Measurements from ENCODE around the gene PIKFYVE.

Gene PIKFYVE

DNA sequence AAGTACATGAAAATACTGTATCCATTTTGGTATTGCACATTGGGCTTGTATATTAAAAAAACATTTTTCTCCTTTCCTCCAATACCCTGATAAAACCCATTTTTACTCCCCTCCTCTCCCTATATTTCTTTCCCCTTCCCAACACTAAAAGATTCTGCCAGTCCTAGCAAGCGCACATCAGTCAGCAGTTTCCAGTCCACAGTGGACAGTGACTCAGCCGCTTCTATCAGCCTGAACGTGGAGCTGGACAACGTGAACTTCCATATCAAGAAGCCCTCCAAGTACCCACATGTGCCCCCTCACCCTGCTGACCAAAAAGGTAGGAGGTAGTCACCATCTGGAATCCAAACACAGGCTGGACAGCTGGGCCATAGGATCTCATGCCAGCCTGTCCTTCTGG, 38.6 kb downstream of the PIKFYVE start:
- no peak overlapping the region for H3K4me3 ChIP-seq (ENCODE audit: low read length)
- DNase-seq (ENCODE audit: low read depth) = no peak
- TF ChIP-seq CTCF (conservative IDR thresholded peaks at IDR 0.05; ENCODE audit: low read depth, low read length) = no peak

- H3K4me3 ChIP-seq (ENCODE audit: low read length) = no peak overlapping the region
- no peak for TF ChIP-seq CTCF (conservative IDR thresholded peaks at IDR 0.05; ENCODE audit: low read depth, low read length)
- DNase-seq (ENCODE audit: low read depth) = no peak
Measured at GRCh38 chr2:208306291-208306690, 40.2 kb downstream of the PIKFYVE start.

GRCh38 chr2:208311321-208311720, 45.3 kb downstream of the PIKFYVE start:
- H3K4me3 ChIP-seq (ENCODE audit: low read length) = no peak overlapping the region
- no peak for DNase-seq (ENCODE audit: low read depth)

GRCh38 chr2:208311954-208312353, 45.9 kb downstream of the PIKFYVE start:
- no peak overlapping the region for H3K4me3 ChIP-seq (ENCODE audit: low read length)
- DNase-seq (ENCODE audit: low read depth) = no peak
- no peak for TF ChIP-seq CTCF (conservative IDR thresholded peaks at IDR 0.05; ENCODE audit: low read depth, low read length)

More at GRCh38 chr2:208311321-208311720, 45.3 kb downstream of the PIKFYVE start:
- no peak for TF ChIP-seq CTCF (conservative IDR thresholded peaks at IDR 0.05; ENCODE audit: low read depth, low read length)

GRCh38 chr2:208315081-208315788, 49.2 kb downstream of the PIKFYVE start:
- TF ChIP-seq CTCF (conservative IDR thresholded peaks at IDR 0.05; ENCODE audit: low read depth, low read length) = no peak
- DNase-seq (ENCODE audit: low read depth) = no peak
- H3K4me3 ChIP-seq (ENCODE audit: low read length) = no peak overlapping the region

DNA sequence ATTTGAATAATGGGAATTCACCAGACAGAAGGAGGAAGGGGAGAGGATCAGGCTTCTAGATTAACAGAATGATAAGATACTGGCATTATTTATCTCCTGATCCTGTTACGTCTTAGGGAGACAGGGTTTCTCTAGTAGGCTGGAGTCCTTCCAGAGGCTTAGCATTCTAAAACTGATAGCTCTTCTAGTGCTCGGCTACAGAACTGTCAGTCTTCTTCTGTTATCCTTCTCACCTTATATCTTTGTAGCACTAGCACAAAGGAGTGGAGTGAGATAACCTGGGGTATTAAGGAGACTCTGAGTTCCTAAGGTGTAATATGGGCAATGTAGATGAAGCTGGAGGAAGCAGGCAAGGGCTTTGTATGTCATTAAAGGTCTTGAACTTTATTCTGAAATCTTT, 52.1 kb downstream of the PIKFYVE start:
- no peak overlapping the region for H3K4me3 ChIP-seq (ENCODE audit: low read length)
- DNase-seq (ENCODE audit: low read depth) = no peak
- no peak for TF ChIP-seq CTCF (conservative IDR thresholded peaks at IDR 0.05; ENCODE audit: low read depth, low read length)

GRCh38 chr2:208319391-208319790, 53.3 kb downstream of the PIKFYVE start:
- no peak for TF ChIP-seq CTCF (conservative IDR thresholded peaks at IDR 0.05; ENCODE audit: low read depth, low read length)
- no peak for DNase-seq (ENCODE audit: low read depth)
- no peak overlapping the region for H3K4me3 ChIP-seq (ENCODE audit: low read length)
